ENCODE measurements around the gene NAALADL2.

NAALADL2 gene

GRCh38 chr3:175001091-175001490, 142.0 kb downstream of the NAALADL2 start:
- no peak for DNase-seq

- no peak for DNase-seq
These were observed 143.6 kb downstream of the NAALADL2 start for GRCh38 chr3:175002732-175003143.

GRCh38 chr3:175003590-175003989, 144.5 kb downstream of the NAALADL2 start:
- DNase-seq, result no peak

- DNase-seq, result no peak
These were observed 146.1 kb downstream of the NAALADL2 start for GRCh38 chr3:175005193-175005592.

- DNase-seq, result no peak
These were observed 146.7 kb downstream of the NAALADL2 start for GRCh38 chr3:175005881-175006280.

- no peak for DNase-seq
These were observed 148.2 kb downstream of the NAALADL2 start for GRCh38 chr3:175007306-175007705.

GRCh38 chr3:175009295-175009694, 150.2 kb downstream of the NAALADL2 start:
- DNase-seq, result no peak

- no peak for DNase-seq
These were observed 156.0 kb downstream of the NAALADL2 start for GRCh38 chr3:175015056-175015635.

GRCh38 chr3:175018946-175019727, 160.0 kb downstream of the NAALADL2 start:
- no peak for DNase-seq

- DNase-seq, result no peak
These were observed 161.0 kb downstream of the NAALADL2 start for GRCh38 chr3:175020101-175020500.

- DNase-seq, result no peak
These were observed 170.7 kb downstream of the NAALADL2 start for GRCh38 chr3:175029828-175030227.

- no peak for DNase-seq
These were observed 180.7 kb downstream of the NAALADL2 start for GRCh38 chr3:175039875-175040274.

- no peak for DNase-seq
These were observed 182.2 kb downstream of the NAALADL2 start for GRCh38 chr3:175041369-175041768.

GRCh38 chr3:175046601-175047000, 187.5 kb downstream of the NAALADL2 start:
- no peak for DNase-seq

GRCh38 chr3:175047786-175048185, 188.7 kb downstream of the NAALADL2 start:
- DNase-seq, result no peak

- DNase-seq, result no peak
These were observed 198.3 kb downstream of the NAALADL2 start for GRCh38 chr3:175057401-175057800.

GRCh38 chr3:175059788-175060187, 200.7 kb downstream of the NAALADL2 start:
- no peak for DNase-seq

GRCh38 chr3:175065497-175065896, 206.4 kb downstream of the NAALADL2 start:
- no peak for DNase-seq

- DNase-seq, result no peak
These were observed 207.7 kb downstream of the NAALADL2 start for GRCh38 chr3:175066617-175067415.

GRCh38 chr3:175068587-175068986, 209.5 kb downstream of the NAALADL2 start:
- DNase-seq, result no peak

GRCh38 chr3:175070946-175071345, 211.8 kb downstream of the NAALADL2 start:
- no peak for DNase-seq

- DNase-seq, result no peak
These were observed 214.2 kb downstream of the NAALADL2 start for GRCh38 chr3:175073219-175073905.

GRCh38 chr3:175075269-175075668, 216.1 kb downstream of the NAALADL2 start:
- DNase-seq, result no peak
